ENCODE measurements around the gene TOX3.

Gene TOX3

GRCh38 chr16:52450241-52450640 is 96.7 kb downstream of the TOX3 start:
- no peak for DNase-seq

- DNase-seq, result peak in 1 of 3 experiments; percentile 34
These were observed 100.9 kb downstream of the TOX3 start for GRCh38 chr16:52446080-52446479.

DNA sequence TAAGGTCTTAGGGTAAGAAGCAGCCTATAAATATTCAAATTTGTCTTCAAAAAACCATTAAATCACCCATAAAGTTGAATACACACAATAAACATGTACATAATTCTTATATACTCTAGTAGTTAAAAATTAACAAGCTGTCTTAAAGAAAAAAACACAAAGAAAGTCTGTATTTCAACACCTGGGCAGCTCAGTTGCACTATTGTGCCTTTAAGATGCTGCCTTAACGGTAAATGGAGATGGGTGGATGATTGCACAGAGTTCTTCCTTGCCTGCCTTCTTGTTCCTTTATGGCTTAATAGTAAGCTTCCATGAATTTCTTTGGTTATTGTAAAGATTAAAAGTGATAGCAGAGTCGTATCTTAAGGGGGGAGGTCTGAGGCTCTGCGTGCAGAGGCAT is 105.1 kb downstream of the TOX3 start:
- no peak for DNase-seq

DNA sequence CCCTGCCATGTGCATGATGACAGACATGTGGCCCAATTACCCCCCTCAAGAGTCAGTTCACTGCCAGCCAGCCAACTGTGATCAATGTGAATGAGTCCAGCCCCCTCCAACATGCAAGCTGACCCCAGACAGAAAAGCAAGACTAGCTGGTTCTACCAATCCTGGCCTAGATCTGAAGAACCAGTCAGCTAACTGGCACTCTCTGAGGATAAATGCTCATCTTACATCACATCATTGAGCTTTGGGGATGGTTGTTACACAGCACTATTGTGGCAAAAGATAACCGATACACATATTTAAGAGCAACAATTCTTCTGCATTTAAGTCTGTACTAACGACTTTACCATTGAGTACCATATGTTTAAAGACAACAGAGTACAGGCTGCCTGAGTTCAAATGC is 106.7 kb downstream of the TOX3 start:
- no peak for DNase-seq

DNA sequence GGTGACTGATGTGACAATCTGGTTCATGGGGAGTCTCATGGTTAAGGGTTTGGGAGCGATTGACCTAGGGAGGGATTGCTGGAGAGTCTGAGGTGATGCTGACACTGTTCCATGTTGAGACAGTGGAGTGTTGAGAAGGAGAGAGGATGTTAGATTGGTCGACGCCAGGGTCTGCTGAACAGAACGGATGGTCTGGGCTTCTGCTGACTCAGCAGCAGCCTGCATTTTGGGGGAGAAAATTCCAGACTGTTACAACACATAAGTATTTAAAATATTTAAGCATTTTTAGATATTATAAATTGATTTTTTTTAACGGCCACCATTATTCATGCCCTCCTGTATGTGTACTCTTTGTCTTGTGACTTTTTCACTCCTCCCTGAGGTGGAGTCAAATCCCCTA is 107.2 kb downstream of the TOX3 start:
- no peak for DNase-seq

DNA sequence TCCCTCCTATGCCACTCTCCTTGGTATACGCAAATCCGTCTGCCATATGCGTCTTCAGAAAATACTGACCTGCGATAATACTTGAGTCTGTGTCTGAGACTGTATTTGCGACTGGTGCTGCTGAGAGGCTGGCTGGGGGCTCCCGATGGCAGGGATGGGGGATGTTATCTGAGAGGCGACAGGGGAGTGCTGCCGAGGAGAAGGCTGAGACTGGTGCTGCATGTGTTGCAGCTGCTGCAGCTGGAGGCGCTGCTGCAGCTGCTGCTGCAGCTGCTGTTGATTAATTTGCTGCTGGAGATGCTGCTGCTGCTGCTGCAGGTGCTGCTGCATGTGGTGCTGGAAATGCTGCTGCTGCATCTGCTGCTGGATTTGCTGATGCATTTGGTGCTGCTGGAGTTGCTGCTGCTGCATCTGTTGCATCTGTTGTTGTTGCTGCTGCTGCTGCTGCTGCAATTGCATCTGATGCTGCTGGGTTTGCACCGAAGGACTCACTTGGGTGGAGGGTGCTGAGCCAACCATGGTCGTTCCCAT is 107.7 kb downstream of the TOX3 start:
- DNase-seq, result peak in 2 of 3 experiments; percentile 22 to 26

- peak in 1 of 3 experiments; percentile 60 for DNase-seq
These were observed 109.7 kb downstream of the TOX3 start for GRCh38 chr16:52437277-52437670.

- peak in 1 of 3 experiments; percentile 72 for DNase-seq
These were observed 110.3 kb downstream of the TOX3 start for GRCh38 chr16:52436339-52437276.

DNA sequence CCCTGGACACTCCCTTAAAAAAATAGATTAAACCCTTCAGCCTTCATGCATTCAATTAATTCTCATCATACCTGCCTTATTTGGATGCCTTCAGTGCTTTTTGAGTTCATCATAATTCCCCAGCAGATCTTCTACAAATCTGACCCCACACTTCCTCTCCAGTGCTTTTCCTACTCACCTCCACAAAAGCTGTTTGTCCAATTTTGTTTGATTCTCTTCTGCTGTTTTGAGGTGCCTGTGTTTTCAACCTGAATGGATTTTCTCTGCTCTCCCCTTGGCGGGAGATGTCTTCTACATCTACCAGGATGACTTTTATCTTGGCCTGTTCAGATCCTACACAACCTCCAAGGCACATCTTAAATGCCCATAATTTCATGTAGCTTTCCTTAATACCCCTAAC is 112.7 kb downstream of the TOX3 start:
- DNase-seq, result peak in 1 of 3 experiments; percentile 41

- no peak for DNase-seq
These were observed 113.3 kb downstream of the TOX3 start for GRCh38 chr16:52433643-52434042.

GRCh38 chr16:52424591-52424990 is 122.4 kb downstream of the TOX3 start:
- DNase-seq, result no peak

DNA sequence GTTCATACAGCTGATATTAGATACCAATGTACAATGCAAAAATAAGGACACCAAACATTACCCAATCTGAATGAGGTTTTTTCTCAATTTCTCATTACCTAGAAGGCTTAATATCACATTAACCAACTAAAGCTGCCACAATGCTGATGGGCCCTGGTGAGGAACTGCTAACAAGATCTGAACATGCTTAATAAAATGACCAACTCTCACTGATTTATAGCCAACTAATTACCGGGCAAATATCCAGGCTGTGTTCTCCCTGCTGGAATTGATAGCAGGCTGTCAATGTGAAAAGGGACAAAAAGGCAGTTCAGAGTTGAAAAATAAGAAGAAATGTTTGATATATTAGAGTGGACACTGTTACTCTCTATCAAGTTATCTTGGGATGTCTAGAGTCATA is 124.6 kb downstream of the TOX3 start:
- DNase-seq, result peak in 2 of 3 experiments; percentile 49 to 88

DNA sequence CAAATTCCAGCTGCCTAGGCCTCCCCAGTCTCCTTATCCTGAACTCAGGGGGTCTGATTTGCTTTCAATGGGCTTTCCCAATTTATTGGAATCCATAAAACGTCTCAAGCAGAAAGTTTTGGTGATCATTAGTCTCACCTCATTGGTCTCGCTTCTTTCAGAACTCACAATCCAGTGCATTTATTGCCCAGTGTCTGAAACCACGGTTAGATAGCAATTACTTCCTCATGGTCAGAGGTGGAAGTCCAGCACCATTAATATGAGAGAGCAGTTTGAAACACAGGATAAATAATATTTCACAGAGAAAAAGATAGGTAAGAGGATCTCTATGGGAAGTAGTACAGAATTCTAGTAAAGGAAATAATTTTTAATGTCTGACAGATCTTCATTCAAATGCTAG is 128.7 kb downstream of the TOX3 start:
- no peak for DNase-seq

DNA sequence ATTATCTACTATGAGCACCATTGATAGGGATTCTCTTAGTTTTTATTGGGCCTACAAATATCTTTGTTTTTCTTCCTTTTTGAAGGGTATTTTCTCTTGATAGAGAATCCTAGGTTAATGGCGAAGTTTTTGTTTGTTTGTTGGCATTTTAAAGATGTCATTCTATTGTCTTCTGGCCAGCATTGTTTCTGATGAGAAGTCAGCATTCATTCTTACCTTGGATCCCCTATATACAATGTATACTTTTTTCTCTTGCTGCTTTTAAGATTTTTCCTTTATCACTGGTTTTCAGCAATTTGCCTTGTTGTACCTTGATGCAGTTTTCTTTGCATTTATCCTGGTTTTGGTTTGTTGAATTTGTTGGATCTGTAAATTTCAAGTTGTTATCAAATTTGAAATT is 130.1 kb downstream of the TOX3 start:
- no peak for DNase-seq

- DNase-seq, result no peak
These were observed 135.9 kb downstream of the TOX3 start for GRCh38 chr16:52411011-52411410.

DNA sequence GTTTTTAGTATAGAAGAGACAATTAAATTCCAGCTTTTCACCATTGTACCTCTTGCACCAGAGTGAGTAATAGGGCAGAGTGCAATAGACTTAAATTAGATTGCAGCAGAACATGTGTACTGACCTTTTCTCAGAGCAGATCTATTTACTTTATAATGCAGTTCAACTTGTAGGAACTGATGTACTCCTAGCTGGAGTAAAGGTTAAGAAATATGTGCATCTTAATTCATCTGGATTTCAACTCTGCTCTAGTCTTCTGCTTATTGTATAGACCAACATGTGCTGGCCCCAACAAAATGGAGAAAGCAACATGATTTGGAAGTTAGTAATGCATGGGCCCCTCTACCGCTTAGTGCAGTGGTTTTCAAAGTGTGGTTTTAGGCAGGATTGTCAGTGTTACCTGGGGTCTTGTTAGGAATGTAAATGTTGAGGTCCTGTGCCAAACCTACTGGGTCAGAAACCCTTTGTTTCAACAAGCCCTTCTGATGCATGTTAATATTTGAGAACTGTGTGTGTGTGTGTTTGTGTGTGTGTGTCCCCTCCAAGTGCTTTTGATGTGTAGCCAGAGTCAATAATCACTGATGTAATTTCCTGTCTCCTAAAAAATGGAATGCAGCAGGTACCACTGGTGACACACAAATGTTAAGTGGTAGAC is 138.6 kb downstream of the TOX3 start:
- peak in 1 of 3 experiments; percentile 9 for DNase-seq

- peak in 1 of 3 experiments; percentile 44 for DNase-seq
These were observed 139.2 kb downstream of the TOX3 start for GRCh38 chr16:52407778-52408177.

GRCh38 chr16:52405441-52405840 is 141.5 kb downstream of the TOX3 start:
- DNase-seq, result no peak

- no peak for DNase-seq
These were observed 142.4 kb downstream of the TOX3 start for GRCh38 chr16:52404546-52404945.

DNA sequence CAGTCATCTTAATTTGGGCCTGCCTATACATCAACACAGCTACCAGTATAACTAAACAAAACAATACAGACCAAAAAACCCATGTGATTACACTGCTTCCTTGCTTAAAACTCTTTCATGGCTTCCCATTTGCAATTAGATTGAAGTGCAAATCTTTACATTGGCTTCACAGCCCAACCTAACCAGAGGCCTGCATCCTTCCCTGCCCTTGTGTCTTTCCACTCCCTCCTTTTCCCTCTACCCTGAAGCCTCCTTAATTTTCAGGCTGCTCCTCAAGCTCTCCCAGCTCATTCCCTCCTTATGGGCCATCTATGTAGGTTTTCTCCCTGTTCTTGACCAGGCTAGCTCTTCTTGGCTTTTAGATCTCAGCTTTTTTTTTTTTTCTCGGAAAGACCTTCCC is 147.8 kb downstream of the TOX3 start:
- no peak for DNase-seq

- DNase-seq, result no peak
These were observed 148.4 kb downstream of the TOX3 start for GRCh38 chr16:52398491-52398960.

DNA sequence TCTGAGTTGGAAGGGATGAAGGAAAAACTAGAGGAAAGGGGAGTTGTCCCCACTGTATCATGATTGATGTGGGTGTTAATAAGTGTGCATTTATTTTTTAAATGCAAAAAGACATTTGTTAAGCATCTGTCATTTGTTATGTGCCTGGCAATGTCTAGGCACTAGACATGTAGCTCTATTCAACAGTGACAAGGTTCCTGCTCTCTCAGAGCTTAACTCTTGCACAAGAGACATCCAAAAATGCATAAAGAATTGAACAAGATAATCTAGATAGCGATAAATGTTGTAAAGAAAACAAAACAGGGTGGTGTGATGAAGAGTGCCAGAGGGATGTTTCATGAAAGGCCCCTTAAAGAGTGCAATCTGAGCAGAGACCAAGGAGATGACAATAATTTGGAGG is 148.9 kb downstream of the TOX3 start:
- DNase-seq, result no peak

DNA sequence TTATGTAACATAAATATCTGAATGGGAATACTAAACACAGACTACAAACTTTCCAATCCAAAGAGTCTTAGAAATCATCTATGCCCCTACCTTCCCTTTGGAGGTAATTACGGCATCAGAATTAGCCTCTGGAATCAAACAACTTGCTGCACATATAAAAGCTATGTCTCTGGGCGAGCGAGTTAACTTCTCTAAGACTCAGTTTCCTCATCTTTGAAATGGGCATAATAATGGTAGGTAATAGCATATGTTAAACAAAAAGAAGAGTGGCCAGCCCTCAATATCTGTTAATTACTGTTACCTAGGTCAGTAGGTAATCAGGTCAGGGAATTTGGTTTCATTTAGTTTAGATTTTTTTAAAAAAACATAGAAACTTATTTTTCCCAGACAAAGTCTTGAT is 153.5 kb downstream of the TOX3 start:
- DNase-seq, result no peak

- no peak for DNase-seq
These were observed 157.9 kb downstream of the TOX3 start for GRCh38 chr16:52389045-52389444.

Measured in NCI-H1417 (cell line).